Stimulated activated CD4-positive, alpha-beta T cell treated with anti-CD3 and anti-CD28 coated beads, Interleukin-1b, Interleukin-23, amount 100 ng/mL, for 4 hours (primary cell): ENCODE data around the gene AKR1C4.

Source experiments
- DNase-seq, 2 donors: peaks; one replicate each; pipeline ENCODE4 v3.0.0-alpha.2; 2020; ENCODE audit warnings: low read depth in 2 of 2

AKR1C4 gene

GRCh38 chr10:5266804-5267203, 70.2 kb downstream of the AKR1C4 start:
- no peak for DNase-seq

GRCh38 chr10:5268234-5268633, 71.6 kb downstream of the AKR1C4 start:
- DNase-seq: no peak
